K562 (cell line): Measurements from ENCODE around the gene SYNE2. TPM values are rescaled to one million over a fixed set of nuclear protein-coding genes. Genes with fewer than 3 reads are reported as not detected.

Source experiments
- ATAC-seq: fragments of 200-7000 bp; cut with Tn5 transposase; 3 replicates; pipeline ENCODE4 v1.9.1; 2020; ENCODE audit warnings: moderate library complexity
- BruUV-seq: library from RNA; stranded (reverse); fragments of 400-500 nt; replicated peaks from 2 replicates; lab custom pipeline; 2021; lab: Mats Ljungman, UMichigan
- CTCF ChIA-PET: fragments of 300-600 bp; formaldehyde crosslinking; extraction: SDS; loops from one replicate; lab custom pipeline; 2021; ENCODE audit warnings: low intra/inter-chr PET ratio; lab: Yijun Ruan, JAX
- POLR2A ChIA-PET: fragments of 300-600, 350-650 bp; sonication (Branson Sonifier 250); formaldehyde crosslinking; extraction: SDS; loops from one replicate; lab custom pipeline; 2021; ENCODE audit warnings: antibody characterized with exemption, inconsistent platforms; lab: Yijun Ruan, JAX
- DNase-seq, 4 experiments: peaks; one replicate each; pipeline versions ENCODE4 v3.0.0 to v3.0.0-alpha.2; 2011 to 2018; ENCODE audit warnings: low spot score in 3 of 4, mixed read lengths in 3 of 4; ENCODE audit errors: extremely low read depth in 1 of 4
- FAIRE-seq: peaks from 2 replicates; lab custom pipeline; 2011; peaks lifted over from hg19 to GRCh38; lab: Jason Lieb, UNC
- H2AFZ ChIP-seq: 2 replicates; pipeline ENCODE4 v1.6.0; 2011; ENCODE audit warnings: low read depth, low read length, control low read depth, inconsistent platforms
- H3K27ac ChIP-seq: fragments of 200-600 bp; 3 replicates; pipeline ENCODE4 v1.8.0; 2011; ENCODE audit warnings: low read depth, mild to moderate bottlenecking, control low read depth, inconsistent platforms, low read length, moderate library complexity, mixed read lengths; ENCODE audit errors: extremely low read depth
- H3K27me3 ChIP-seq, 2 experiments: fragments of 300-600 bp in 1 of 2; 2 replicates in 1 of 2; 3 replicates in 1 of 2; pipeline versions ENCODE4 v1.6.0 to v1.8.0; 2011; ENCODE audit warnings: inconsistent platforms in 2 of 2, low read length in 2 of 2, mild to moderate bottlenecking in 1 of 2, mixed read lengths in 1 of 2, moderate library complexity in 1 of 2; ENCODE audit not compliant: control insufficient read depth in 2 of 2, insufficient read depth in 2 of 2
- H3K36me3 ChIP-seq: fragments of 300-600 bp; 3 replicates; pipeline ENCODE4 v1.8.0; 2011; ENCODE audit warnings: mild to moderate bottlenecking, low read length, inconsistent platforms; ENCODE audit not compliant: control insufficient read depth, insufficient read depth
- H3K4me1 ChIP-seq, 2 experiments: fragments of 200-600 bp in 1 of 2; replicated peaks in 1 of 2; 2 replicates in 1 of 2; 3 replicates in 1 of 2; pipeline versions ENCODE4 v1.5.1 to v1.8.0; 2011; ENCODE audit warnings: inconsistent platforms in 2 of 2, low read length in 2 of 2, mild to moderate bottlenecking in 1 of 2, mixed read lengths in 1 of 2, moderate library complexity in 1 of 2; ENCODE audit not compliant: control insufficient read depth in 2 of 2, insufficient read depth in 2 of 2
- H3K4me2 ChIP-seq: 2 replicates; pipeline ENCODE4 v1.6.1; 2011; ENCODE audit warnings: low read length, control low read depth, inconsistent platforms, mixed read lengths; ENCODE audit not compliant: insufficient read depth
- H3K4me3 ChIP-seq: fragments of 200-600 bp; sonication (generic), shearing (Covaris generic); 2 replicates; pipeline ENCODE4 v1.5.1; 2016; ENCODE audit warnings: control low read depth, inconsistent platforms
- H3K79me2 ChIP-seq: fragments of 200-600 bp; 3 replicates; pipeline ENCODE4 v1.8.0; 2011; ENCODE audit warnings: low read length, inconsistent platforms; ENCODE audit not compliant: control insufficient read depth, insufficient read depth
- H3K9ac ChIP-seq, 2 experiments: 2 replicates each; pipeline versions ENCODE4 v1.6.0 to v1.6.1; 2011; ENCODE audit warnings: low read depth in 2 of 2, low read length in 2 of 2, control low read depth in 1 of 2, inconsistent platforms in 1 of 2, mild to moderate bottlenecking in 1 of 2, mixed read lengths in 1 of 2; ENCODE audit not compliant: insufficient read depth in 1 of 2
- H3K9me1 ChIP-seq: one replicate; pipeline ENCODE4 v1.6.0; 2011; ENCODE audit warnings: inconsistent platforms, mild to moderate bottlenecking, low read length, moderate library complexity; ENCODE audit not compliant: control insufficient read depth, insufficient read depth
- H3K9me3 ChIP-seq: replicated peaks from 2 replicates; pipeline ENCODE4 v1.5.1; 2011; ENCODE audit warnings: low read depth, low read length, inconsistent platforms; ENCODE audit not compliant: control insufficient read depth, insufficient read depth
- H4K20me1 ChIP-seq: replicated peaks from 2 replicates; pipeline ENCODE4 v1.6.1; 2011; ENCODE audit warnings: low read length, inconsistent platforms, mixed read lengths; ENCODE audit not compliant: control insufficient read depth, insufficient read depth
- AFF4 ChIP-seq: sonication (generic); formaldehyde crosslinking; IDR thresholded peaks from 2 replicates; pipeline ENCODE4 v1.8.0; 2023; ENCODE audit warnings: mild to moderate bottlenecking, missing genetic modification reagents
- CEBPG ChIP-seq, 3 experiments: fragments of 200-800 bp in 1 of 3; sonication (Bioruptor generic) in 1 of 3; sonication (generic) in 1 of 3; formaldehyde crosslinking in 1 of 3; IDR thresholded peaks in 2 of 3; conservative IDR thresholded peaks in 1 of 3; 2 replicates each; pipeline versions ENCODE4 v1.6.1 to v1.8.0; 2016 to 2022; ENCODE audit warnings: missing compliant biosample characterization in 2 of 3, missing genetic modification characterization in 2 of 3, mild to moderate bottlenecking in 1 of 3, missing genetic modification reagents in 1 of 3
- CHD4 ChIP-seq: fragments of 200-600 bp; sonication (generic); IDR thresholded peaks from 3 replicates; pipeline ENCODE4 v1.6.1; 2012; ENCODE audit warnings: low read depth, mild to moderate bottlenecking, mixed read lengths, low read length, inconsistent platforms; ENCODE audit not compliant: insufficient read depth, insufficient replicate concordance, poor library complexity, severe bottlenecking
- CREM ChIP-seq: IDR thresholded peaks from 2 replicates; pipeline ENCODE4 v1.6.1; 2014; ENCODE audit warnings: antibody characterized with exemption, low read depth
- E2F3 ChIP-seq: fragments of 250-450 bp; sonication (Bioruptor Pico); IDR thresholded peaks from 2 replicates; pipeline ENCODE4 v1.4.0; 2020; ENCODE audit warnings: mild to moderate bottlenecking
- ETV1 ChIP-seq: fragments of 450-650 bp; conservative IDR thresholded peaks from 2 replicates; pipeline ENCODE4 v1.6.1; 2016; ENCODE audit warnings: missing genetic modification characterization, control low read depth, low read depth, missing compliant biosample characterization
- HDAC1 ChIP-seq, 2 experiments: fragments of 450-650 bp; IDR thresholded peaks; 2 replicates each; pipeline ENCODE4 v1.6.1; 2016 to 2017; ENCODE audit warnings: inconsistent platforms in 1 of 2, mild to moderate bottlenecking in 1 of 2, moderate library complexity in 1 of 2
- HMGN3 ChIP-seq: IDR thresholded peaks from 2 replicates; pipeline ENCODE4 v1.6.1; 2011; ENCODE audit warnings: borderline replicate concordance, low read depth, mild to moderate bottlenecking, mixed read lengths, low read length; ENCODE audit not compliant: insufficient read length; ENCODE audit errors: extremely low read depth
- HOXB6 ChIP-seq: fragments of 250-450 bp; sonication (Bioruptor Pico); IDR thresholded peaks from 2 replicates; pipeline ENCODE4 v1.5.1; 2022; ENCODE audit warnings: mild to moderate bottlenecking, borderline replicate concordance
- MAFF ChIP-seq: IDR thresholded peaks from 2 replicates; pipeline ENCODE4 v1.6.1; 2012; ENCODE audit warnings: low read length, improper control_type of control experiment
- NELFE ChIP-seq: IDR thresholded peaks from 2 replicates; pipeline ENCODE4 v1.6.1; 2011; ENCODE audit warnings: mild to moderate bottlenecking; ENCODE audit not compliant: insufficient read depth, insufficient read length
- RBM17 ChIP-seq: fragments of 200-400 bp; formaldehyde crosslinking; IDR thresholded peaks from 2 replicates; pipeline ENCODE4 v1.6.1; 2017; ENCODE audit warnings: low read depth, mild to moderate bottlenecking, low read length, borderline replicate concordance
- RFX5 ChIP-seq: IDR thresholded peaks from 2 replicates; pipeline ENCODE4 v1.6.1; 2011; ENCODE audit warnings: low read depth, mild to moderate bottlenecking, improper control_type of control experiment, low read length
- SAP30 ChIP-seq: fragments of 200-600 bp; sonication (generic); IDR thresholded peaks from 2 replicates; pipeline ENCODE4 v1.6.1; 2012; ENCODE audit warnings: borderline replicate concordance, low read depth, mild to moderate bottlenecking, moderate library complexity, low read length, control low read depth, inconsistent platforms; ENCODE audit not compliant: insufficient read depth, poor library complexity, severe bottlenecking
- TEAD2 ChIP-seq: fragments of 450-650 bp; IDR thresholded peaks from 2 replicates; pipeline ENCODE4 v1.6.1; 2016; ENCODE audit warnings: missing genetic modification characterization, control low read depth, missing compliant biosample characterization
- ZNF395 ChIP-seq: fragments of 200-800 bp; sonication (Bioruptor generic); IDR thresholded peaks from 2 replicates; pipeline ENCODE4 v1.6.1; 2017; ENCODE audit warnings: missing genetic modification characterization, missing compliant biosample characterization
- WGBS: fragments of 100-300 bp; shearing (Covaris generic); methylation state at CpG from one replicate; pipeline ENCODE4 v1.1.6; 2016; ENCODE audit warnings: low coverage, mixed read lengths; ENCODE audit not compliant: insufficient coverage; ENCODE audit errors: missing lambda C conversion rate; 5-methylcytosine and 5-hydroxymethylcytosine counted together
- in situ Hi-C: fragments of 300-500 bp; cut with MboI; formaldehyde crosslinking; loops from 4 replicates; pipeline ENCODE4 v1.15.0; 2018; ENCODE audit warnings: inconsistent platforms, mixed read lengths
- intact Hi-C: fragments of 100-400 bp; cut with micrococcal nuclease; formaldehyde crosslinking; loops from 2 replicates; pipeline ENCODE4 v1.14.2; 2022
- polyA plus RNA-seq, 8 experiments: library from polyadenylated mRNA; depleted of rRNA in 4 of 8; stranded (reverse) in 5 of 8; unstranded in 3 of 8; fragments of >200 nt; fragmentation: Nextera tagmentation in 2 of 8; fragmentation: Illumina TruSeq in 1 of 8; extraction: Ambion mirVana in 2 of 8; extraction: Trizol in 1 of 8; gene quantifications; 2 replicates each; pipeline versions ENCODE4 v1.2.1 to v1.2.3, GENCODE V29; 2011 to 2014; ENCODE audit warnings: inconsistent platforms in 1 of 8, missing spikeins in 1 of 8
- total RNA-seq, 7 experiments: library from RNA; depleted of rRNA in 6 of 7; stranded (reverse); fragments of >200 nt in 6 of 7; fragmentation: Illumina TruSeq in 2 of 7; extraction: Trizol in 2 of 7; gene quantifications; 2 replicates each; pipeline versions ENCODE4 v1.2.1 to v1.2.3, GENCODE V29; 2011 to 2021; ENCODE audit warnings: low replicate concordance in 1 of 7

The SYNE2 gene
- total and polyA plus RNA-seq, 9 of the 15 experiments (the other 6 are each of a cell fraction or from before 2014, with no cell fraction given): 0.06 to 0.53 (median 0.11) TPM

- BruUV-seq: no TSS peak
- Histone ChIP-seq H3K4me2 (no peak overlapping the region), H2AFZ (no peak overlapping the region)
These were observed 356.8 kb downstream of the SYNE2 start for GRCh38 chr14:64209444-64210131.

More at GRCh38 chr14:64209444-64210131, 356.8 kb downstream of the SYNE2 start:
- WGBS: 36% methylated on average over 19 of the region's 21 CpGs
- no peaks in the 10 kb centered on the region for H3K79me2 ChIP-seq
- peaks cover 0 to 7% of the 10 kb centered on the region in 2 experiments; a peak in 2 of 5 replicates for H3K4me1 ChIP-seq
- ChIA-PET POLR2A (interaction anchor here (1.4 kb wide), 2 partner anchors 13 to 98 kb away, joined by 3 read pairs; no protein-coding TSS in a partner anchor), CTCF (no interaction called here)
- H3K27ac ChIP-seq: no peak overlapping the region
- intact Hi-C loops: no loop called here
- no peaks in the 10 kb centered on the region for H3K36me3 ChIP-seq
- ATAC-seq: no peak
- H3K9me3 ChIP-seq: no peaks in the 10 kb centered on the region
- H3K27me3 ChIP-seq: no peaks in the 10 kb centered on the region
- no peaks in the 10 kb centered on the region for H4K20me1 ChIP-seq
- no peak overlapping the region for H3K9ac ChIP-seq
- H3K9me1 ChIP-seq: no peaks in the 10 kb centered on the region
- DNase-seq: no peak
- in situ Hi-C loops: no loop called here
- H3K4me3 ChIP-seq: no peak overlapping the region
- FAIRE-seq: no peak
- TF ChIP-seq MAFF (no peak), NELFE (no peak), ZNF395 (no peak), E2F3 (CRISPR knock-in tag) (no peak), CEBPG (CRISPR knock-in tag; IDR thresholded peaks at IDR 0.05) (no peak), CEBPG (tag; conservative IDR thresholded peaks at IDR 0.05 in 1 of 2, IDR thresholded peaks at IDR 0.05 in 1 of 2) (no peak), AFF4 (CRISPR knock-in tag) (no peak), ETV1 (no peak), HMGN3 (no peak), CHD4 (no peak), TEAD2 (tag) (no peak), SAP30 (no peak), RFX5 (no peak), RBM17 (no peak), HOXB6 (CRISPR knock-in tag) (no peak), CREM (no peak), HDAC1 (IDR thresholded peaks at IDR 0.05) (no peak)
- TF ChIP-seq, all 486 proteins: peak for 0
